SK-N-MC (cell line): ENCODE results near the gene PIP4K2C.

ENCODE experiments used
- EZH2 ChIP-seq: fragments of 200-600 bp; sonication (generic); IDR thresholded peaks from one replicate; pipeline ENCODE4 v1.6.1; 2017; ENCODE audit warnings: antibody characterized with exemption
- FOXP2 ChIP-seq: optimal IDR thresholded peaks from 2 replicates; pipeline ENCODE3; 2011; ENCODE audit warnings: mild to moderate bottlenecking, moderate library complexity; ENCODE audit not compliant: insufficient read depth; ENCODE audit errors: extremely low read length, control extremely low read depth
- POLR2AphosphoS5 ChIP-seq: IDR thresholded peaks from 2 replicates; pipeline ENCODE4 v1.6.1; 2012; ENCODE audit warnings: mild to moderate bottlenecking, low read depth, low read length, borderline replicate concordance

GRCh38 chr12:57640175-57641042 is 49.4 kb downstream of the PIP4K2C start:
- TF ChIP-seq POLR2AphosphoS5, result no peak
- TF ChIP-seq EZH2, result no peak
- TF ChIP-seq FOXP2, result no peak
